HG03060 (cell line): Measurements from ENCODE around the gene BTNL8.

ENCODE experiments used
- ATAC-seq: cut with Tn5 transposase; IDR thresholded peaks from one replicate; pipeline ENCODE4 v1.9.1; 2021; ENCODE audit warnings: low read depth, moderate number of reproducible peaks; ENCODE audit not compliant: unreplicated experiment

BTNL8 gene

GRCh38 chr5:180950291-180950949 is 51.5 kb downstream of the BTNL8 start:
- ATAC-seq: no peak

- ATAC-seq: no peak
Measured at GRCh38 chr5:180959661-180960060, 60.7 kb downstream of the BTNL8 start.

GRCh38 chr5:180960209-180960608 is 61.2 kb downstream of the BTNL8 start:
- no peak for ATAC-seq

- no peak for ATAC-seq
Measured at GRCh38 chr5:180969406-180969805, 70.4 kb downstream of the BTNL8 start.

- ATAC-seq: no peak
Measured at GRCh38 chr5:180970336-180970735, 71.4 kb downstream of the BTNL8 start.

DNA sequence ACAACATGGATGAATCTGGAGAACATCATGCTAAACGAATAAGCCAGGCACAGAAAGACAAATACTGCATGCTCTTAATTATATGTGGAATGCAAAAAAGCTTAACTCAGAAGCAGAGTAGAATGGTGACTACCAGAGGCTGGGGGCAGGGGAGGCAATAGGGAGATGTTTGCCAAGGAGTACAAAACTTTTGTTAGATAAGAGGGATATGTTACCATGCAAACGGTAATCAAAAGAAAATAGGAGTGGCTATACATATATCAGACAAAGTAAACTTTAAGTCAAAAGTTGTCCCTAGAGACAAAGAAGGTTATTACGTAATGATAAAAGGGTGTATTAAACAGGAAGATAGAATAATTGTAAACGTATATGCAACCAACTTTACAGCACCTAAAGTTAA is 71.9 kb downstream of the BTNL8 start:
- ATAC-seq: no peak

GRCh38 chr5:180974612-180975315 is 75.8 kb downstream of the BTNL8 start:
- peak; percentile 19 for ATAC-seq

DNA sequence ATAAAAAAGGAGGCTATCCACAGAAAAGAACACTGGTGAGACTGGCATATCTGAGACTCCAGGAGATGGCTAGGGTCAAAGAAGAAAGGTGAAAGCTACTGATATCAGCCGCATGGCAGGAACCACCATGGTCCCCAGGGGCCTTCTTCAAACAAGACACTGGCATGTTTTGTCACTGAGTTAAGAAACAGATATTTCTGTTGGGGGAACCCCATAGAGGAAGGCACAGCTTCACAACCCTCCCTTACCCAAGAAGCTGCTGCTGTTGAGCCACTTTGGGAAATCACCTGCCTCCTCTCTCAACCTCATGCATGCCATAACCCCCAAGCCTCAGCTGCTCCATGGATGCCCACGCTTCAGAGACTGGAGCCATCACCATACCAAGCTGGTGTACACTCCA is 76.4 kb downstream of the BTNL8 start:
- peak; percentile 84 for ATAC-seq

DNA sequence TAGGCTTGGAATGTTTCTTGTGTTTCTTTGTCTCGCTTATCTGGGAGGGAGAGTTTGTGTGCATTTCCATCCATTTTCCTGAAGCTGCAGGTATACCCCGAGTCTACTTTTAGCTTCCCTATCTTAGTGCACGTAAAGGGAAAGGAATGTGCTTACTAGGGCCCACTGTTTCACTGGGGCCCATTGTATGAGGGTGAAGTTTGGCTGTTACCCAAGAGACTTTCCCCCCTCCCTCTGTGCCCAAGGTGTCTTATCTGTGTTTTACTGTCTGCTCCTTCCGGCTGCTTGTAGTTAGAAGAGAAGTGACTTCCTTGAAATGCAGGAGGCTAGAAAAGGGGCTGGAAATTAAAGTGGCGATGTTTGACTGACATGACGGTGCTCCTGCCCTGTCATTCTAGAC is 77.6 kb downstream of the BTNL8 start:
- no peak for ATAC-seq

DNA sequence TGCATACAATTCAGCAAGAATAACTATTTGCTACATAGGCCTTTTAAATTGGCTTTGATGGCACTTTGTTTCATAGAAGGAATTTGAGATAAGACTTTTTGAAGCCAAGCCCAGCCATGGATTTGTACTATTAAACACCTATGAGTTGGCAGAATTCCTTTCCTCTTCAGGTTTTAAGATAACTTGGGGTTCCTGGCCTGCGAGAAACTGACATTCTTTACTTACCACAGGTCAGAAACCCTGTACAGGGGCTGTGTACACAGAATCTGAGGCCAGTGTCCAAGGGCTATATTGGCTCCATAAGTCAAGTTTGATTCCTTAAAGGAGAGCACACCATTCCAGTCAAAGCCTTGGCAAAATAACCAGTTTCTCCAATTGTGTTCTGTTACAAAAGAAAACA is 78.9 kb downstream of the BTNL8 start:
- ATAC-seq: no peak

DNA sequence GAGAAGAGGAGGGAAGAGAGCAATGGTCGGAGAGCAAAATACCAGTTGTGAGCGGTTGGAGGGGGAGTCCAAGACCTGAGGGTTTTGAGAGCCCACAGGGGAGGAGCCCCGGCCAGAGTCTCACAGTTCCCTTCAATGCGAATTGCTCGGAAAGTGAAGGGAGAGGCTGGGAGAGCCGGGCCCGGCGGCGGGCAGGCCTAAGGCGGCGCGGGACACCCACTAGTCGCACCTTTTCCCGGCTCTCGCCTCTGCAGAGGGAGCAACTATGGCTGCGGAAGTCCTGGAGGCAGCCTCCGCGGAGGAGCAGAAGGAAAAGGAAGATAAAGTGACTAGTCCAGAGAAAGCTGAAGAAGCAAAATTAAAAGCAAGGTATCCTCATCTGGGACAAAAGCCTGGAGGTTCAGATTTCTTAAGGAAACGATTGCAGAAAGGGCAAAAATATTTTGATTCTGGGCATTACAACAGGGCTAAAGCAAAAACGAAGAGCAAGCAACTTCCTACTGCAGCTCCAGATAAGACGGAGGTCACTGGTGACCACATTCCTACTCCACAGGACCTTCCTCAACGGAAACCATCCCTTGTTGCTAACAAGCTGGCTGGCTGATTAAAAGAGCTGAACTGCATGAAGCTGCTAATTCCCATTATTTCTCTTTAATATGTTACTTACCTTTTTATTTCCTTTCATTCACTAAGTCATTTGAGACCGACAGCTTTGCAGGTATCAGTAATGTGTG is 83.2 kb downstream of the BTNL8 start:
- ATAC-seq: no peak

DNA sequence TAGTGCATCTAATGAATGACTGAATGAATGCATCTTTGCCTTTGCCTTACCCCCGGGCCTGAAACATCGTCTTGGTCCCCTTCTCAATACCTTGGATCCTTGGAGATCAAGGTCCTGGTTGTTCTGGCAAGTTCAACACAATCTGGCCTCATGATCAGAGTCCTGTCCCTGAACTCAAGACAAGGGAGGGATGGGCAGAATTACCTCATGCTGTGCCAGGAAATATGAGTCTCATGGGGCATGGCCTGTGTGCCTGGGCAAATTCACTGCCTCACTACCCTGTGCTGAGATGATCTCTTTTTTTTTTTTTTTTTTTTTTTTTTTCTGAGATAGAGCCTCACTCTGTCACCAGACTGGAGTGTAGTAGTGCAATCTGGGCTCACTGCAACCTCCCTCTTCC is 89.1 kb downstream of the BTNL8 start:
- no peak for ATAC-seq

DNA sequence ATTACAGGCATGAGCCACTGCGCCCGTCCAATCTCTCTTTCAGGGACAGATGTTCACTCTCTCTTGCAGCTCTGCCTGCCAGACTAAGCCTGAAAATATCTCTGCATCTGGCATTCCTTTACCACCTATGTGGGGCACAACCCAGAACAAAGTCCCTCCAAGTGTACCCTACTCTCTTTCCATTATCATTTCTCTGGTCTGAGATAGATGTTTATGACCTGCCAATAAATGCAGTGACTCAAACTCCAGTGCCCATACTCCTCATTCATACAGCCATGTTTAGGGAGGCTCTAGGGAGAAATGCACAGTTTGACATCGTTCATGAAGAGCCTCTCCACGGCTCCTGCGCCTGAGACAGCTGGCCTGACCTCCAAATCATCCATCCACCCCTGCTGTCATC is 89.6 kb downstream of the BTNL8 start, which contains the start of gene BTNL3:
Gene BTNL3 (plus strand): TSS at position 255 of the 400 bp plus-strand sequence. CDS start 183 bp downstream, outside the sequence.
- no peak for ATAC-seq

DNA sequence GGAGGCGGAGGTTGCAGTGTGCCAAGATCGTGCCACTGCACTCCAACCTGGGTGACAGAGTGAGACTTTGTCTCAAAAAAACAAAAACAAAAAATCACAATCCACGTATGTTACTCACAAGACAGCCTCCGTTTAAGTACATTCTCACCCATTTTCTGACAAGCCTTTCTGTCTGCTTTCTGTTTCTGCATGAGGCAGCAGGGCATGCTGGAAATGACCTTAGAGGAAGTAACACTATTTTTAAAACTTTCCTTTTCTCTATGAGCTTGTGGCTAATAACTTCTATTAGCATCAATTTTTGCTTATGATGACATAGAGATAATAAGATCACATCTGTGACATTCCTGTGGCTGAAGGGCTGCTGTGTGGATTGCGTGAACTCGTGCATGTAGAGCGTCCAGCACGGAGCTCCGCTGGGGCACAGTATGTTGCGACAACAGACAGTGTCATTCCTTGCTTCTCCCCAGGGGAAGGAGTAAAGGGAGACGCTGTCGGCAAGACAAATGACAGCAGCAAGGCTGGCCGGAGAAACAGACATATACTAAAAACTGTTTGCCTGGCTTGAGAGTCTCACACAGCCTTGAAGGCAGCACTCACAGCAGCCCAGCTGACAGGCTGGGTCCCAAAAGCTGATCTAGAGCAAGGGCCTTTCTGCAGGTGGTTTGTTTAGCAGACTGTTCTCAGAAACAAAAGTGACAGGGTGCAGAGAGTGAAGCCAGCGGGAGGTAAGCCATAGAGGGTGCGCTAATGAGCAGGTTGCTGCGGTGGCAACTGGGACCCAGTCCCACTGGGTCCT is 91.3 kb downstream of the BTNL8 start:
- ATAC-seq: no peak

DNA sequence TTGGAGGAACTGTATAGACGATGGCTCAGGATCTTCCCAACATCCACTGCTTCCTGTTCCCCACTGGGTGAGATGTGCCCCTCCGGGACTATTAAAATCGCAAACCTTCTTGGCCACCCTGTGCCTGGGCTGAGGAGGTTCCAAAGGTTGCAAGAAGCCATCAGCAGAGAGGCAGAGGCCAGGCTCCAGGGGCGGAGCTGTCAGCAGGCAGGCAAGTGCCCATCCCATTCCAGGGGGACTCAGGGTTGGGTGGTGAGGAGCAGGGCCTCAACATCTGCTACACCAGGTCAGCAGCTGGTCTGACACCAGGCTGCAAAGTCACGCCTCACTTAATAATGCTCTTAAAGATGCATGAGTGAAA is 91.9 kb downstream of the BTNL8 start:
- no peak for ATAC-seq
